Adipocyte (in vitro differentiated cells): ENCODE measurements around the gene TKFC.

ENCODE experiments used
- DNase-seq: peaks from one replicate; pipeline ENCODE4 v3.0.0-alpha.2; 2015; ENCODE audit warnings: low read depth
- H3K27me3 ChIP-seq: replicated peaks from 2 replicates; pipeline ENCODE4 v1.7.0; 2013; ENCODE audit warnings: mild to moderate bottlenecking, low read length, moderate library complexity; ENCODE audit not compliant: control insufficient read depth, insufficient read depth
- H3K36me3 ChIP-seq: 2 replicates; pipeline ENCODE4 v1.7.0; 2013; ENCODE audit warnings: low read length, mild to moderate bottlenecking, moderate library complexity; ENCODE audit not compliant: control insufficient read depth, insufficient read depth, severe bottlenecking
- H3K4me1 ChIP-seq: 2 replicates; pipeline ENCODE4 v1.7.0; 2013; ENCODE audit warnings: mild to moderate bottlenecking, low read length, moderate library complexity; ENCODE audit not compliant: control insufficient read depth, insufficient read depth
- H3K4me3 ChIP-seq: 2 replicates; pipeline ENCODE4 v1.7.0; 2013; ENCODE audit warnings: mild to moderate bottlenecking, low read length, moderate library complexity
- H3K9ac ChIP-seq: 2 replicates; pipeline ENCODE4 v1.7.0; 2013; ENCODE audit warnings: mild to moderate bottlenecking, low read length, moderate library complexity
- H3K9me3 ChIP-seq: 2 replicates; pipeline ENCODE4 v1.7.0; 2013; ENCODE audit warnings: mild to moderate bottlenecking, low read length, moderate library complexity; ENCODE audit not compliant: control insufficient read depth

The TKFC gene

GRCh38 chr11:61327669-61328071 lies 5.4 kb upstream of the TKFC start:
- Histone ChIP-seq H3K27me3 (no peaks in the 10 kb centered on the region), H3K4me1 (peaks cover 48% of the 10 kb centered on the region), H3K9me3 (no peaks in the 10 kb centered on the region), H3K4me3 (no peak overlapping the region), H3K36me3 (peaks cover 62% of the 10 kb centered on the region), H3K9ac (no peak overlapping the region)
- DNase-seq: peak; percentile 42

GRCh38 chr11:61328351-61328750 lies 4.7 kb upstream of the TKFC start:
- peaks cover 48% of the 10 kb centered on the region for H3K4me1 ChIP-seq
- no peak overlapping the region for H3K4me3 ChIP-seq
- H3K9ac ChIP-seq: peak overlapping the region; percentile 53
- H3K9me3 ChIP-seq: no peaks in the 10 kb centered on the region
- peaks cover 55% of the 10 kb centered on the region for H3K36me3 ChIP-seq
- H3K27me3 ChIP-seq: no peaks in the 10 kb centered on the region
- DNase-seq: no peak

- Histone ChIP-seq H3K9ac (no peak overlapping the region), H3K9me3 (no peaks in the 10 kb centered on the region), H3K36me3 (peaks cover 42% of the 10 kb centered on the region), H3K4me3 (no peak overlapping the region), H3K27me3 (no peaks in the 10 kb centered on the region), H3K4me1 (peaks cover 54% of the 10 kb centered on the region)
- peak; percentile 12 for DNase-seq
These were observed 3.2 kb upstream of the TKFC start for GRCh38 chr11:61329871-61330270.

- no peak for DNase-seq
- H3K4me3 ChIP-seq: peak overlapping the region; percentile 94
- H3K9ac ChIP-seq: peak overlapping the region; percentile 98
- no peaks in the 10 kb centered on the region for H3K9me3 ChIP-seq
- peaks cover 26% of the 10 kb centered on the region for H3K36me3 ChIP-seq
- H3K4me1 ChIP-seq: peaks cover 49% of the 10 kb centered on the region
- no peaks in the 10 kb centered on the region for H3K27me3 ChIP-seq
These were observed 1.4 kb upstream of the TKFC start for GRCh38 chr11:61331651-61332050.

DNA sequence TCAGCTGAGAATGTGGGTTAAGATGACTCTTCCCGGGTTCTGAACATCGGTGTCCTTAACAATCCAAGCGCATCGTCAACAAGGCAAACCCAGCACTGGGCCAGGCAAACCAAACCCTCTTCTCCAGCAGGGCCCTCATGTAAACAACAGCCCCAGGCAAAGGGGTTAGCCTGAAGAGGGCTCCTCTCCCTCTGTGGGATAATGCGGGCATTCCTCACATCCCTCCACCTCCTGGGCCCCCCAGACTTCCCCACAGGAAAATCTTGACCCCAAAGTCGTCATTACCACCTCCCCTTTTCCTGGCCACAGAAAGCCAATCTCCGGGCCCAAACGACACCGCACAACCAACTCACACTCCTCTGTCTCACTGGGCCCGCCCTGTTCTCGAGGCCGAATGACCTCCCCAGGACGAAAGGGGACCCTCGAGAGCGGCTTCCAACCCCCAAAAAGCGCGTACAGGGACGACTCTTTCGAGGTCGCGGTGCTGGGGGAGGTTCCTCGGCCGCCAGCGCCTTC lies 689 bp upstream of the TKFC start:
- H3K36me3 ChIP-seq: peaks cover 20% of the 10 kb centered on the region
- peak; percentile 72 for DNase-seq
- H3K9ac ChIP-seq: peak overlapping the region; percentile 98
- no peaks in the 10 kb centered on the region for H3K9me3 ChIP-seq
- H3K27me3 ChIP-seq: no peaks in the 10 kb centered on the region
- peaks cover 47% of the 10 kb centered on the region for H3K4me1 ChIP-seq
- peak overlapping the region; percentile 94 for H3K4me3 ChIP-seq

DNA sequence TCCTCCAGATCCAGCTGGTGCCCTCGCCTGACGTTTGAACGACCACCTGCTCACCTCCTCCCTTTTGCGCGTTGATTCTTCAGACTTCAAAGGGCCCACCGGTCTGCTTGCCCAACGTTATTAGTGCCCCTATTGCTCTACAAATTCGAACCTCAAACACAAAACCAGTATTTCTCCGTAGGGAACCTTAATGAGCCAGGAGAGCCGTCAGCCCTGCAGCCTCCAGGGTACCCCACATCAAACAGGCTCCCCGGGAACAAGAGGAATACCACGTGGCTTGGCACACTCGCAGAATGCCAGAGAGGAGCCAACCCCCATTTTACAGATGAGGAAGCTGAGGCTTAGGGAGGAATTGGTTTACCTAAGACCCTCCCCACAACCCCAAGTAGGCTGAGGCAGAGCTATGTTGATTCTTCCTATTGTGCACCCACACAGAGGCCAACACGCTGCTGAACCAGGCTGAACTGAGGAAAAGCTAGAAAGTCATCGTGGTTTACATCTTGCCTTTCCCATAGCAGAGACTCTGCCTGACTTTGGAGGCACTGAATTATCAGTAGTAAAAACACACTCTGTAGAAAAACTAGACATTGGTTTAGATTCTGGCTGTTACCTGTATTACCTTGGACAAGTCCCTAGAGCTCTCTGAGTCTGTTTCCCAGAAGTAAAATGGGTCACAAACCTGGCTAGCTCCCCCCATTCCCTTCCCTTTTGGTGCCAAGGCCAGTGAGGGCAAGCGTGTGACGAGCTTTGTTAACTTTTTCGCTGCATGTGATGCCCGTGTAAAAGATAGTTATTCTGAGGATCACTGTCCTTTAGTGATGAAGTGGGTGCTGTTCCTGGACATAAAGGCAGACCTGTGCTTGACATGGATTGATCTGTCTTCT lies 764 bp downstream of the TKFC start:
- H3K27me3 ChIP-seq: no peaks in the 10 kb centered on the region
- no peaks in the 10 kb centered on the region for H3K9me3 ChIP-seq
- DNase-seq: no peak
- H3K36me3 ChIP-seq: peaks cover 12% of the 10 kb centered on the region
- peak overlapping the region; percentile 94 for H3K4me3 ChIP-seq
- peak overlapping the region; percentile 98 for H3K9ac ChIP-seq
- peaks cover 42% of the 10 kb centered on the region for H3K4me1 ChIP-seq

- H3K36me3 ChIP-seq: peaks cover 3% of the 10 kb centered on the region
These were observed 1.7 kb downstream of the TKFC start for GRCh38 chr11:61334434-61335354.

GRCh38 chr11:61335355-61335710 lies 2.3 kb downstream of the TKFC start:
- peaks cover 38% of the 10 kb centered on the region for H3K4me1 ChIP-seq
- DNase-seq: no peak
- no peak overlapping the region for H3K4me3 ChIP-seq
- peak overlapping the region; percentile 3 for H3K9ac ChIP-seq
- H3K36me3 ChIP-seq: no peaks in the 10 kb centered on the region
- H3K9me3 ChIP-seq: no peaks in the 10 kb centered on the region
- H3K27me3 ChIP-seq: no peaks in the 10 kb centered on the region

More at GRCh38 chr11:61334434-61335354, 1.7 kb downstream of the TKFC start:
- Histone ChIP-seq H3K9ac (peak overlapping the region; percentile 3), H3K4me3 (no peak overlapping the region), H3K9me3 (no peaks in the 10 kb centered on the region), H3K4me1 (peaks cover 40% of the 10 kb centered on the region), H3K27me3 (no peaks in the 10 kb centered on the region)
- DNase-seq: peak; percentile 24

DNA sequence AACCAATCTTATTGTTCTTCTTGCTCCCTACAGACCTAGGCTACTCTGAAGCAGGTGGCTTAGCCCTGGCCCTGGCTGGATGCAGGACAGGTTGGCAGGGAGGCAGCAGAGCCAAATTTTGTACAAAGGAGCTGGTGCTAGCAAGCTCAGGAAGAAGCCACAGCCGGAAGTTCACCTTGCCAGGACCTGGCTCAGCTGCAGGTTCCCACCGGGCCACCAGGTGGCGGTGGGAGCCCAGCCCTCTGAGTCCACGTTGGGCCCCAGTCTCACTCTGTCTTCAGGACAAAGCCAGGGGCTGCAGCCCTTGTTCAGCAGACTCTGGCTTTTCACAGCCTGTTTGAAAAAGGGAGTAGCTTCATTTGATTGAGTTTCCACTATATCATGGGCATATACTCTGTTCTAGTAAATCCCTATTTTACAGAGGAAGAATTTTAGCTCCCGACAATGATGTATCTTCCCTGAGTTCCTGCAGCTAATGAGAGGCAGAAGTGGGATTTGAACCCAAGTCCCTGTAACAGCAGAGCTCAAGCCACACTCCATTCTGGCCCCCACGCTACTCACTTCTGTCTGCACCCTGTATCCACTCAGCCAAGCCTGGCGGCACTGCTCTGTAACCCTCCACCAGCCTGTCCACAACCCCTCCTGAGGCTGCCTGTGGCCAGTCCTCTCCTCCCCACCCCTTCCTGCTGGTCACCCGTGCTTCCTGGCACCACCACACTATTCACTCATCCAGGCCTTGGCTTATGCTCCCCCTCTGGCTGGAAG lies 3.3 kb downstream of the TKFC start:
- peaks cover 31% of the 10 kb centered on the region for H3K4me1 ChIP-seq
- H3K4me3 ChIP-seq: no peak overlapping the region
- no peaks in the 10 kb centered on the region for H3K27me3 ChIP-seq
- no peaks in the 10 kb centered on the region for H3K36me3 ChIP-seq
- DNase-seq: peak; percentile 89
- H3K9ac ChIP-seq: no peak overlapping the region
- no peaks in the 10 kb centered on the region for H3K9me3 ChIP-seq

DNA sequence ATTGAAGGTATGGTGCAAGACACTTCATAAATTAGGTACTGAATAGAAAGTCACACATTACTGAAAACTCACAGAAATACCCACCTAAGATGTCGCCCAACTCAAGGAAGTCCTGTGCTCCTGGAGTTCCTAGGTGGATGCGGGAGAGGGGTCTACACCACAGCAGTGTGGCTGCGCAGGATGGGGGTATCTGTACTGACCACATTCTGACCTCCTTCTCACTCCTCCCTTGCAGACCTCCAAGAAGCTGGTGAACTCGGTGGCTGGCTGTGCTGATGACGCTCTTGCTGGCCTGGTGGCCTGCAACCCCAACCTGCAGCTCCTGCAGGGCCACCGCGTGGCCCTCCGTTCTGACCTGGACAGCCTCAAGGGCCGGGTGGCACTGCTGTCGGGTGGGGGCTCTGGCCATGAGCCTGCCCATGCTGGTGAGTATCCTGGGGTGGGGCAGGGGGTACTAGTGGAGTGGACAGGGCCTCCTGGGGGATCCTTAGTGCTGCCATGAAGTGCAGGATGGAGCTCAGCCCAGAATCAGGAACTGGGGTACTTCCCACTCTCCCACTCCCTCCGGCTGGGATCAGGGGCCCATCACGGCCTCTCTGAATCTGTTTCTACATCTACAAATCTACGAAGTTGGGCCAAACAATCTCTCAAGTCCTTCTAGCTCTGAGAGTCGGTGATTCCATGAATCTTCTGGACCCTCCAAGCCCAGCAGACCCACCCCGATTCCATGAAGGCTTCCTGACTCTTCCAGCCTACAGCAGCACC lies 4.9 kb downstream of the TKFC start:
- DNase-seq: no peak
- no peak overlapping the region for H3K4me3 ChIP-seq
- peaks cover 26% of the 10 kb centered on the region for H3K4me1 ChIP-seq
- H3K36me3 ChIP-seq: no peaks in the 10 kb centered on the region
- no peaks in the 10 kb centered on the region for H3K27me3 ChIP-seq
- no peak overlapping the region for H3K9ac ChIP-seq
- no peaks in the 10 kb centered on the region for H3K9me3 ChIP-seq
